Measurements from ENCODE around the gene DHRS7B.

GRCh38 chr17:21164620-21165019 is 37.9 kb downstream of the DHRS7B start:
- TF ChIP-seq TAF1 (IDR thresholded peaks at IDR 0.05; ENCODE audit: control insufficient read depth, extremely low read depth, insufficient read depth, low read length, severe bottlenecking) (no peak), RNF2 (IDR thresholded peaks at IDR 0.05) (no peak), USF1 (CRISPR knock-in tag; IDR thresholded peaks at IDR 0.05) (no peak), CTCF (IDR thresholded peaks at IDR 0.05 in 2 of 3, conservative IDR thresholded peaks at IDR 0.05 in 1 of 3; ENCODE audit: insufficient read depth in 2 of 3, low read depth in 1 of 3, low read length in 3 of 3) (no peak), IRF2 (CRISPR knock-in tag; IDR thresholded peaks at IDR 0.05) (no peak), RAD21 (CRISPR knock-in tag; conservative IDR thresholded peaks at IDR 0.05 in 1 of 2, IDR thresholded peaks at IDR 0.05 in 1 of 2) (no peak), ZNF311 (CRISPR knock-in tag; IDR thresholded peaks at IDR 0.05) (no peak), E4F1 (CRISPR knock-in tag; IDR thresholded peaks at IDR 0.05; ENCODE audit: borderline replicate concordance) (no peak), ZFP91 (CRISPR knock-in tag; IDR thresholded peaks at IDR 0.05) (no peak), RCOR1 (IDR thresholded peaks at IDR 0.05; ENCODE audit: borderline replicate concordance in 1 of 2, low read depth in 2 of 2, low read length in 2 of 2) (no peak)
